NCI-H1048 (cell line): ENCODE measurements around the gene BAHD1.

ENCODE experiments used
- DNase-seq: peaks from one replicate; lab custom pipeline; 2025; lab: John Stamatoyannopoulos, UW

Gene BAHD1

GRCh38 chr15:40498891-40499290, 58.1 kb downstream of the BAHD1 start:
- no peak for DNase-seq

DNA sequence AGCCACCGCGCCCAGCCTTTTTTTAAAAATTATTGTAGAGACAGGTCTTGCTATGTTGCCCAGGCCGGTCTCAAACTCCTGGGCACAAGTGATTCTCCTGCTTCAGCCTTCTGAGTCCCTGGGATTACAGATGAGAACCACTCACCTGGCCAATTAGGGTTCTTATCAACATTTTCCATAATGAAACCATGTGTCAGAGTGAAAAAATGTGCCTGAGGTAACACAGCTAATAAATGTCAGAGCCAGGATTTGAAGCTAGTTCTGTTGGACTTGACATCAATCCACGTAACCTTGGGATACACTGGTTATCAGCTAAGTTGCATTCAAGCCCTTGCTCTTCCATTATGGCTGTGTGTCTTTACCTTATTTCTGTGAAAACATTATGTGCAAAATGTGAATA, 59.2 kb downstream of the BAHD1 start:
- no peak for DNase-seq

DNA sequence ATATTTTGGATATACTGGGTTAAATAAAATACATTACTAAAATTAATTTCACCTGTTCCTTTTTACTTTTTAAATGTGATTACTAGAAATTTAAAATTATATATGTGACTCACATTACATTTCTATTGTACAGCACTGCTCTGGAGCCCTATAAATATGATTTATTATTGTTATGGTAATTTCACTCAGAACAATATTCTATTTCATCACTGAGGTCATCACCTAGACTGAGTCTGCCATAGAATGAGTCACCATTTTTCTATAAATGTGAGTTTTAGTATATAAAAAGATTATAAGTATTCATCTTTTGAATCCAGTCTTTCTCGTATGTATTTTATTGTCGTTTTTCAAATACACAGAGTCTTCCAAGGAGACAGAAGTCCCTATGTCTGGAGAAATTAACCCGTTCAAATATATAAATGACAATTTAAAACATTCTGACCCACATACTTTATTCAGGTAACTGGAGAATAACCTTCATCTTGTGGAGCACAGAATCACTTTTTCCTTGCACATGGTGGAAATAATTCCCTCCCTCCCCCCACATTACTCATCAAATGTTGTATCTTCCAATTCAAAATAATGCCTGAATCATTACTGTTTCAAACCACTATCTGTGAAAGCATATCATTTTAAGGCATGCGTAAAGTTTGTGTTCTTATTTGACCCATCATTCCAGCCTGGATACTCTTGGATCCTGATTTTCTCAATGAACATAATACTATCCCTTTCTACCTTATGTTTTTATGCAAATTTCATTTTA, 60.0 kb downstream of the BAHD1 start:
- no peak for DNase-seq

GRCh38 chr15:40501487-40501886, 60.7 kb downstream of the BAHD1 start:
- DNase-seq = no peak

DNA sequence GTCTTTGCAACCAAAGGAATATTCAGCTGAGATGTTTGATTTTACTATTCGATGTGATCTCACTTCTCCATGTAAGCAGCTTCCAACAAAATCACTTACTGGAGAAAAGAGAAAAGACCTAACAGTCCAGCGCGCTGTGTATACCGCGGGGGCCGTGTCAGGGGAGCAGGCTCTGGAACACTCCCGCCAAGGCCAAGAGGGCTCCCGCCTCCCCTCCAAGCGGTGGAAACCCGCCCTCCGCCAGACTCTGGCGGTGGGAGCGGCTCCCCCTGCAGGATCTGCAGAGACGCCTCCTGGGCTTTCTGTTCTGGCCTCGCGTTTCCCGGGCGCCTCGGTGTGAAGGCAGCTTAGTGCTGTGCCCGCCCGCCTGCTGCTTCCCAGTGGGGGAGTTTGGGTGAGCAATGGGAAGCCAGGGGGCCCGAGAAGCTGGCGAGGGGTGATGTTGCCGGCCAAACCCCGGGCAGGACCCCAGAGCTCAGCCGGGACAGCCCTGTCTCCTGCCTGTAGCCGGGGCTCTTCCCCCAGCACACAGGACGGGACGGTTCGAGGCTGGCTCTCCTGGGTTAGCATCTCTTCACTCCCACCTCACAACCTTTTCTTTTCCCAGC, 66.3 kb downstream of the BAHD1 start:
- DNase-seq = no peak

DNA sequence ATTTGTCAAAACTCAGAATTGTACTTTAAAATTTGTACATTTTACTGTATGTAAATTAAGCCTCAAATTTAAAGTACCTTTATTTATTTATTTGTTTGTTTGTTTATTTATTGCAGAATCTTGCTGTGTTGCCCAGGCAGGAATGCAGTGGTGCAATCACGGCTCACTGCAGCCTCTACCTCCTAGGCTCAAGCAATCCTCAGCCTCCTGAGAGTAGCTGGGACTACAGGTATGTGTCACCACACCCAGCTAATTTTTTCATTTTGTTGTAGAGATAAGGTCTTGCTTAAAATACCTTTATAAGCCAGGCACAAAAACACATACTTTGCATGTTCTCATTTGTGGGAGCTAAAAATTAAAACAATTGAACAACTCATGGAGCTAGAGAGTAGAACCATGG, 67.5 kb downstream of the BAHD1 start:
- no peak for DNase-seq

- DNase-seq = no peak
Observed at GRCh38 chr15:40510201-40510600, 69.4 kb downstream of the BAHD1 start.

GRCh38 chr15:40511093-40511471, 70.3 kb downstream of the BAHD1 start:
- no peak for DNase-seq

- no peak for DNase-seq
Observed at GRCh38 chr15:40511472-40512133, 70.8 kb downstream of the BAHD1 start.

DNA sequence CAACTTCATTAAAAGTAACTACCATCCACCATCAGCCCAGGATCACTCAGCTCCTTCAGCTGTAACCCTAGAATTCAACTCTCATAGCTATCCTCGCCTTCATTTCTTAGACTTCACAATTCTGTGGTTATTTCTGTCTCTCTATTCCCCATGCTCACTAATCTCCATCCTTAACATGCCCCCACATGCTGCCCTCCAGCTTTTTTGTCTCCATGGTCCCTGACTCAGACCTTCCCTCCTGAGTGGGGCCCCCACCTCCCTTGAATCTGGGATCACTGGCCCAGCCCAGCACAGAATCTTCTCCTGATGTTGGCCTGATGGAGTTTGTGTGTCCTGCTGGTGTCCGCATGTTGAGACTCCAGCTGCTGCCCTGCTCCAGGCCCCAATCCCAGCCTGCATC, 71.7 kb downstream of the BAHD1 start:
- DNase-seq = no peak

- no peak for DNase-seq
Observed at GRCh38 chr15:40513609-40514008, 72.9 kb downstream of the BAHD1 start.

DNA sequence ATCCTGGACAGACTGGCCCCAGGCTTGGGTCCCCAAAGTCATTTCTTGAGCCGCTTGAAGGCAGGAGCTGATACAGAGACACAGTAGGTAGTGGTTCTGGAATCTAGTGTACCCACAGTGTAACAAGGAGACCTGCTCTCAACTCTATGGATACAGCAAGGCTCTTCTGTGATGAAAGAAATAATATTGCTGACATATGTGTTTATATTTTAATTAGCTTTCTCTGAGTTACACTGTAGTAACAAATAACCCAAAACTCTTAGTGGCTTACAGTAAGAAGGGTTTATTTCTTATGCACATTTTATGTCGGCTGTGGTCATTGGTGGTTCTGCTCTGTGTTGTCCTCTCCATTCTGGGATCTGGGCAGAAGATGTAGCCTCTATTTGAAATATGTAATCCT, 75.6 kb downstream of the BAHD1 start:
- no peak for DNase-seq
